ENCODE data around the gene RTP5.
"Not testable (repeated sequence)": the region's sequence is repeated elsewhere in the genome, so short reads cannot be mapped to it uniquely, and the experiment has no call there.

Gene RTP5

DNA sequence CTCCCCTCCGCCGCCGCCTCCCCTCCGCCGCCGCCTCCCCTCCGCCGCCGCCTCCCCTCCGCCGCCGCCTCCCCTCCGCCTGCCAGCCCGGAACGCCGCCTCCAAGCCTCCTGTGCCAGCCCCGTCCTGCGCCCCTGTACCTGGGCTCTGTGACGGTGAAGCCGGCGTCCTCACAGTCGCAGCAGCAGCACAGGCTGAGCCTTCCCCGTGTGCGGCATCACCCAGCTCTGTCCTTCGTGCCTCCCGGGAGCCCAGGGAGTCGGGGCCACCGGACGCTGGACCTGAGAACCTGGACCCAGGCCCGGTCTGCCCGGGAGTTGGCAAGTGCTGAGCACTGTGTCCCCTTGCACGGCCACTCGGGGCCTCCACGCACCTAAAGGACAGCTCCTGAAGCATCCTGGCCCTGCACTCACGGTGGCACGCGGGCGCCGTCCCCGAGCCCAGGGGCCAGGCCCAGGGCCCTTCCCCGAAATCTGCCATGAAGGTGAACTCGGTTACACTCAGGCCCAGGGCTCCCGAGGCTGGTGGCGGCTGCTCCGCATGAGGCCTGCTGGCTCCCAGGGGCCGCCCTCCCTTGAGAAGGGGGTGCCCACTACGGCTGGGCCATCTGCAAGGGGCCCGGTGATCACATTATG lies 32.9 kb downstream of the RTP5 start:
- DNase-seq (ENCODE audit: low read depth in 2 of 2), result no peak

- DNase-seq (ENCODE audit: low read depth in 2 of 2), result no peak
These were observed 33.8 kb downstream of the RTP5 start for GRCh38 chr2:241903121-241904010.

DNA sequence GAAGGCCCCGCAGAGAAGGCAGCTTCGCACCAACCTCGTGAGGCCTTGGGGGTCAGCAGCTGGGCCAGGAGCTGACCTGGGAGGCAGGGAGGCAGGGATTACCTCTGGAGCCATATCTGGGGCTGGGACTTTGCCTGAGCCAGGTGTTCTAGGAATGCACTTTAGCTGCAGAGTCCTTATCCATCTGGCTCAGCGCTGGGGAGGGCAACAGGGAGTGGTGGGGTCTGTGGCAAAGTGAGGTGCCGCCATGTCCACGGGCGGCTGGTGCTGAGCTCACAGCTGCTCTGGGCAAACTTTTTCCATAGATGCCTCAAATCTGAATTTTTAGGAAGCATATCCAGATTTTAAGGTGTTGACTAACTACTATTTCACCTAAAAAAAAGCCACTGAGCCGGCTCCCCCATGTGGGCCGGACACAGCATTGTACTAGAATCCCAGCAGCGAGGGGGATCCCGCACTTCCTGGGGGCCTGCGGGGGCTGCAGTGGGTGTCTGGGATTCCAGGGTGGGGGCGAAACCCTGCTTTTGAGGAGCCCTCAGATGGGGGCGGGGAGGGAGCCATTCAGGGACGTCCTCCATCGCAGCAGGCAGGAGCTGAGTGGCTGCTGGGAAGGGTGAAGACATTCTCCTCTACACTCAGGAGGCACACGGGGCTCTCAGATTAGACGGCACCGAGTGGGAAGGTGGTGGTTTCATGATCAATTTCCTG lies 34.6 kb downstream of the RTP5 start:
- DNase-seq (ENCODE audit: low read depth in 2 of 2), result no peak

GRCh38 chr2:241904791-241905710 lies 35.5 kb downstream of the RTP5 start:
- DNase-seq (ENCODE audit: low read depth in 2 of 2), result no peak

GRCh38 chr2:241905716-241906377 lies 36.3 kb downstream of the RTP5 start:
- DNase-seq (ENCODE audit: low read depth in 2 of 2), result no peak

DNA sequence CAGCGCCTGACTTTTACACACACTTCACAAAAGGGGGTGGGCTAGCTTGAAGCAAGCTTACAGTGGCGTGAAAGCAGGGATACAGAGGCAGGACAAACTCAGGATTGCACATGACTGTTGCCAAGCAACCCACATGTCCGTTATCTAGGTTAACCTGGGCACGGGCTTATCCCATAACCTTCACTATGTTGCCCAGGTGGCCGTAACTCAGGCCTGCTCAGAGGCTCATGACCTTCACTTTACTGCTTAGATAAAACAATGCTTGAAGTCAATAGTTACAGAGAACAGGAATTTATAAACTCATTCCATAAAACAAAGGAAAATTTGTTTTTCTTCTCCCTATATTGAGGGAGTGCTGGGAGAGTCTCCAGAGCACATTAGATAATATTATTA lies 36.8 kb downstream of the RTP5 start:
- DNase-seq (ENCODE audit: low read depth in 2 of 2), result not testable (repeated sequence)

DNA sequence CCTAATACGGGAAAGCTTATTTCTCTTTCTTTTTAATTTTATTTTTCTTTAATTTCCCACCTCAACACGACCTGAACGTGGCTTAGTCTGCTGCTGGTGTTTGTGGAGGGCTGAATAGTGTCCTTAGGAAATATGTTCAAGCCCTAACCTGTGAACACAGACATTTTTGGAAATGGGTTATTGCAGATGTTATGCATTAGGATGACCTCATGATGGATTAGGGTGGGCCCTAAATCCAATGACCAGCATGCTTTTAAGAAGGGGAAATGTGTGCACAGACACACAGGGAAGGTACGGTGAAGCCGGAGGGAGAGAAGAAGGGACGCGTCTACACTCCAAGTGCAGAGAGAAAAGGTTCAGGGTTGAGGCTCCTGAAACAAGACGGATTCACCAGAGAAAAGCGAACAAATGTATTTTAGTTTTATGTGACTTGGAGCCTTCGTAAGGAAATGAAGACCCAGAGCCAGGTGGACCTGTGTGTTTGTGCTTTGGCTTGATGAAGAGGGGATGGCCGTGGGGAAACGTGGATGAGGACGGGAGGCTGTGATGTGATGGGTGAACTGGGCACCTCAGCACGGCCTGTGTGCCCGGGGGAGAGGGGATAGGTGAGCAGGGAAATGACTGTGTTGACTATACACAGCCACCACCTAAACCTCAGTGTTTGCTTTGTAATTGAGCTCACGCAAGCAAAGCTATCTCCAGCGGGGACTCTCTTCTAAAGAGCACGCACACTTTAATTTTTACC lies 37.5 kb downstream of the RTP5 start:
- no peak for DNase-seq (ENCODE audit: low read depth in 2 of 2)

DNA sequence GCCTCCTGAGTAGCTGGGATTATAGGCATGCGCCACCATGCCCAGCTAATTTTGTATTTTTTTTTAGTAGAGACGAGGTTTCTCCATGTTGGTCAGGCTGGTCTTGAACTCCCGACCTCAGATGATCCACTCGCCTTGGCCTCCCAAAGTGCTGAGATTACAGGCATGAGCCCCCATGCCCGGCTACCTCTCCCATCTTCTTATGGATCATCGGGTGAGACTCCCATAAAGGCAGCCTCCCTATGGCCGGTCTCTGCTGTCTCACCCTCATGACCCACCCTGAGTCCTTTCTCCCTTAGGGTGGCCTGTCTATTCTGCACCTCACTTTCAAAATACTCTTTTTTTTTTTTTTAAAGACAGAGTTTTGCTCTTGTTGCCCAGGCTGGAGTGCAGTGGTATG lies 38.3 kb downstream of the RTP5 start:
- not testable (repeated sequence) for DNase-seq (ENCODE audit: low read depth in 2 of 2)

DNA sequence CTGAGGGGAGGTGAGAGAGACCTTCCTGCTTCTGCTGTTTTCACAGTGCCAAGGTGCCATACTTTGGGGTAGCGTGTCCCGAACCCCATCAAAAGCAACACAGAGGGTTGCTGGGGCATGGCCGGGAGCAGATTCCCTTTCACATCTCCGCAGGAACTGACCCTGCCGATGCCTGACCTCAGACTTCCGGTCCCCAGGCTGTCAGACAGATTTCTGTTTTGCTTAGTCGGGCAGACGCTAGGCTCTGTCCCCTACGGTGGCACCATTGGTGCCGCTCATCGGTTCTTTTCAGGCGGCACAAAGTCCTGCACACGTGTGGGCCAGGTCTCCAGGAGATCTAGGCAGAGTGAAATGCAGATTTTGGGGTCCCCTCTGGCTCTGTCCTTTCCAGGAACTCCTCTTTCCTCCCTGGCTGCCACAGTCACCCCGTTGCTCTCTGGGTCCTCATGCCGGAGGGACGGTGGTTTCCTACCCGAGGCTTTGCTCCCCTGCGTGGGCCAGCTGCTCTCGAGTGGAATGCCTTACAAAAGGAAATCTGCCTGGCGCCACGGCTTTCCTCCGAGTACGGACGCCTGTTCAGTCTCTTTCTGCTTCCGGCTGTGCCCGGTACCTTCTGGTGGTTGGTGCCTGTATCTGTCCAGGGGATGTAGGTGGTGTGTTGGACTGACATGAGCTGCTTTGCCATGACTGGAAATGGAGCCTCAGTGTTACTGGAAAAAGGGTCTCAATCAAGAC lies 39.3 kb downstream of the RTP5 start:
- no peak for DNase-seq (ENCODE audit: low read depth in 2 of 2)

GRCh38 chr2:241909769-241910168 lies 40.2 kb downstream of the RTP5 start:
- no peak for DNase-seq (ENCODE audit: low read depth in 2 of 2)

- no peak for DNase-seq (ENCODE audit: low read depth in 2 of 2)
These were observed 41.3 kb downstream of the RTP5 start for GRCh38 chr2:241910604-241911520.

DNA sequence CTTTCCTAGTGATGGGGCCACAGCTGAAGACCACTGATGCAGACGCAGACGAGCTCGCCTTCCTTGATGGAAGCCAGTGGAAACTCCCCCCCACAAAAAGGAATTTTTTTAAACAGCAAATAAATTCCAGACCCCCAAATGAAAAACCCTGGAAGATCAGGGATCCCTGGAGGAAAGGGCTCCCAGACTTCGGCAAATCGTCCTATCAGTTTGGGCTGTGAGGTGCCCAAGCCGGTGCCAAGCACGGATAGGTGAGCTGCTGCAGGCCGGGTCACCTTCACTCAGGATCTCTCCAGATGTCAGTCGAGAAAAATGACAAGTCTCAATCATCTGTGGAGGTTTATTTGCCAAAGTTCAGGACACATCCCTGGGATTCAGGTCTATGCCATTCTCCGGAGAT lies 42.0 kb downstream of the RTP5 start:
- DNase-seq (ENCODE audit: low read depth in 2 of 2), result no peak

GRCh38 chr2:241912021-241912555 lies 42.6 kb downstream of the RTP5 start:
- DNase-seq (ENCODE audit: low read depth in 2 of 2), result no peak

- no peak for DNase-seq (ENCODE audit: low read depth in 2 of 2)
These were observed 44.2 kb downstream of the RTP5 start for GRCh38 chr2:241913703-241914102.

DNA sequence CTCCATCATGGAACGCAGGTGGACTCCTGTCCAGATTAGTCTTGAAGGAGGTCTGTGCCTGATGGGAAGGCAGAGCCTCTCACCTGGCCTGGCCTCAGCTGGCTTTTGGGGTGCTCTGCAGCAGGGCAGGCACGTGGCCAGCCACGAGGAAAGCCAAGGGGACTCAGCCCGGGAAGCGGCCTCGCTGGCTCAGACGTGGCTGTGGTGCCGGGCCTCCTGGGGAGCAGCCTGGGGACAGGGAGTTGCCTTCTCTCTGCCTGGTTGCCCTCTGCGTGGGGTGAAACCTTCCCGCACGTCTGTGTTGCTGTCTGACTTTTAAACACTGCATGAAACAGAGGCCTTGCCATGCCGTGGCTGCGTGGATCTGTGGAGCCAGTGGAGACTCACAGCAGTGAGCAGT lies 45.0 kb downstream of the RTP5 start:
- DNase-seq (ENCODE audit: low read depth in 2 of 2), result no peak

GRCh38 chr2:241921631-241922030 lies 52.1 kb downstream of the RTP5 start:
- DNase-seq (ENCODE audit: low read depth in 2 of 2), result not testable (repeated sequence)

DNA sequence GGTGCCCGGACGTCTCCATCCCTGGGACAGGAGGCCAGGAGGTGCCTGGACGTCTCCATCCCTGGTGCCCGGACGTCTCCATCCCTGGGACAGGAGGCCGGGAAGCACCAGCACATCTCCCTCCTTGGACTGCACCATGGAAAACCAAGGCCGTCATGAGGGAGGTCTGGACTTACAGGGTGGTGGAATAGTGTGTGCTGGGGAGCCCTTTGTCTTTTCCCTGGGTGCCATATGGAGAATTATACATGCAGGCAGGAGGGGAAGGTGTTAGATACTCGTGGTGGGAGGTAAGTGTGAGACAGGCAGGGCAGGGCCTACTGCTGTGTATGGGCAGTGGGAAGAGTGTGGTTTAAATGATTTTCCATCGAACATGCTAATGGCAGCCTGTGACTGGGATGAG lies 52.9 kb downstream of the RTP5 start:
- DNase-seq (ENCODE audit: low read depth in 2 of 2), result no peak
